ENCODE data around the gene IP6K1. TPM values are rescaled to one million over a fixed set of nuclear protein-coding genes. Genes with fewer than 3 reads are reported as not detected.

IP6K1 gene
- polyA plus RNA-seq, 1 donor: 22.6 TPM

DNA sequence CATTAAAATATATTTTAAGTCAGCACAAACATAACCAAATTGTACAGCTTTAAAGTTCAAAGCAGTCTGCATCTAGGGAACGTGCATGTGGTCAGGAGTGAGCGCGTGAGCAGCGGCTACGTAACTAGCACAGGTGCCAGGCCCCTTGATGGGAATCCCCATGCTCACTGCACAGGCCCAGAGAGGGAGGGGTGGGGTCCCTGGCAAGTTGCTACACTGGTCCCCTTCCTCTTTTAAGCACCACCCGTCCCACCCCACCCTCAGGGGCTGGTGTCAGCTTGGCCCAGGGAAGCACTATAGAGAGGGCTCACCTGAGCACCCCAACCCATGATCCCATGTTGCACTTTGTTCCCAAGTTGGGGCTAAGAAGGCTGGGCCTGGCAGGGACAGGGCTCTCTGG, 61.8 kb downstream of the IP6K1 start:
- no peak for DNase-seq (ENCODE audit: low read depth)

DNA sequence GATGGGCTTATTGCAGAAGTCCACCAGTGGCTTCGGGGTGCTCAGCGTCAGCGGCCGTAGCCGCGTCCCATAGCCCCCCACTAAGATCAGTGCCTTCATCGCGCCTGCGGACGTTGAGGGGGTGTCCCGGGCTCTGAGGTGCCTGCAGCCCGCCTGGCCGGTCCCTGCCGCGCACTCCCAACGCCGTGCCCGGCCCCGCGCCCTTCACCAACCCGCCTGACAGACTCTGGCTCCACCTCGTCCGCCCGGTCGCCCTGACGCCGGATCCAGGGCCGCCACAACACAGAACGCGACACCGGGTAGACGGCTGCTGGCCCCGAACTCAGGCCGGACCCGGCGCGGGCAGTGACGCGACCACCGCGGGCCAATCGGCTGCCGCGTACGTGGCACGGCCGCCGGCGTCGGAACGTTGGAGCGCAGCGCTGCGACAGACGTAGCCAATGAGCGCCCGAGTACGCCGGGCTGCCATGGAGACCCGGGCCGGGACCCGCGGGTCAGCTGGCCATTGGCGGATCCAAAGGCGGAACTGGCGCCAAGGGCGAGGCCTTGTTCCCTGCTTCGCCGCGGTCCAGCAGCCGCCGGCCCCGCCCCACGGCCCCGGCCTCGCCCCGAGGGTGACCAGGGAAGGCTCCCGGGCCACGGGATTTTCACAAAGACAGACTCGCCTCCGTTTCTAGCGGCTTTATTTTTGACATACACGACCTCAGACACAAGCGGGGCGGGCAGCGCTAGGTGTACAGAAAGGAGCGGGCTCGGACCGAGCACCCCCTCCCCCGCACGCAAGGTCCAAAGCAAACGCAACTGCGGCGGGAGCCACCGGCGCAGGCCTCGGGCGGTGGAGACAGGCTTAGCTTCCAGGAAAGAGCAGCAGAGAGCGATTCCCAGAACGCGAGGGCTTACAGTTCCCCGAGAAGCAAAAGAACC, 62.5 kb downstream of the IP6K1 start, which contains the start of gene GMPPB:
TSS of gene GMPPB (minus strand) at position 324 of the 924 bp plus-strand sequence. CDS start at position 99, 225 bp downstream.
- peak; percentile 93 for DNase-seq (ENCODE audit: low read depth)

GRCh38 chr3:49723296-49723627, 63.1 kb downstream of the IP6K1 start:
- no peak for DNase-seq (ENCODE audit: low read depth)

GRCh38 chr3:49722896-49723295, 63.4 kb downstream of the IP6K1 start:
- DNase-seq (ENCODE audit: low read depth): no peak

DNA sequence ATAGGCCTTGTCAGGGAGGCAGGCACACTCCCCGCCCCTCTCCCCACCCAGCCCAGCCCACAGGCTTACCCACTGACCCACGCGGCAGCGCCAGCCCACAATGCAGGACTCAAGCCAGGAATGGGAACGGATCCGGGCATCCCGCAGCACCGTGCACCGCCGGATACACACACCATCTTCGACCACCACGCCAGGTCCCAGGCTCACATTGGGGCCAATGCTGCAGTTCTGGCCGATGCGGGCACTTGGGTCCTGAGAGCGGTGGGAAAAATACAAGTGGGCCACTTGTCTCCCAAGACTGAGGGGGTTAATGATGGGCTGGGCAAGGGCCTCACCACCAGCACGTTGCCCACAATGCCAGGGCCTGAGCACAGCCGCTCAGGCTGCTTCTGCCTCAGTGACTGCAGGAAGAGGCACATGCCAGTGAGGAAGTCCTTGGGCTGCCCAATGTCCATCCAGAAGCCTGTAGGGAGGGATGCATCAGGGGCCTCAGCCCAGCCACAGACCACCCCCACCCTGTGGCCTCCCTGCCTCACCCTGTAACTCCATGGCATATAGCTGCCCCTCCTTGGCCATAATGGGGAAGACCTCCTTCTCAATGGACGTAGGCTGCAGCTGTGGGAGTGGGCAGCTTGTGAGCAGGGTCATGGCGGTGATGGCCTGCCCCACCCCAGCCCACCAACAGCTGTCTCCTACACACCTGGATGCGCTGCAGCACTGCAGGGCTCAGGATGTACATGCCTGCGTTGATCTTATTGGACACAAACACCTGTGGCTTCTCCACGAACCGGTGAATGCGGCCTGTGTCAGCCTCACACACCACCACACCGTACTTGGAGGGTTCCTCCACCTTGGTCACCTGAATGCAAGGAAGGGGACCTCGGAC, 64.2 kb downstream of the IP6K1 start:
- DNase-seq (ENCODE audit: low read depth): no peak

GRCh38 chr3:49721596-49721895, 64.8 kb downstream of the IP6K1 start:
- no peak for DNase-seq (ENCODE audit: low read depth)

DNA sequence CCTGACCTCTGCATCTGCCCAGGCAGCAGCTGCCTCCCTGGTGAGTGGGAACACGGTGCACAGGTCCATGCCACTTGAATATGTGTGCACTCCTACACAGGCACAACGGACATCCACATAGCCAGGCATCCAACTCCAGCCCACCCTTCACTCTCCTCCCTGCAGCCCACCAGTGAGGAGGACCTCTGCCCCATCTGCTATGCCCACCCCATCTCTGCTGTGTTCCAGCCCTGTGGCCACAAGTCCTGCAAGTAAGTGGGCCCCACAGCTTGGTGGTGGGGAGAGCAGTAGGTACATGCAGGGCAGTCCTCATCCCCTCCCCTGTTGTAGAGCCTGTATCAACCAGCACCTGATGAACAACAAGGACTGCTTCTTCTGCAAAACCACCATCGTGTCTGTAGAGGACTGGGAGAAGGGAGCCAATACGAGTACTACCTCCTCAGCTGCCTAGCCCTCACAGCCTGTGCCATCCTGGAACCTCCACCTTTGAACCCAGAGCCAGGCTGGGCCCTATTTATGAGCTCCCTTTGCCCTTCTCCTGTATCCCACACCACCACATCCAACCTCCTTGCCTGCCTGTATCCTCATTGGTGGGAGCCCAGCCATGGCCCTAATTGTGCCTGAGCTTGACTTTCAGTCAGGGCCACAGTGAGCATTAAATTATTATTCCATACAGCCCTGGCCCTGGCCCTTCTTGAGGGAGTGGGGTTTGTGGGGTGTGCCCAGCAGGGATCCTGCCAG, 65.3 kb downstream of the IP6K1 start:
- no peak for DNase-seq (ENCODE audit: low read depth)

DNA sequence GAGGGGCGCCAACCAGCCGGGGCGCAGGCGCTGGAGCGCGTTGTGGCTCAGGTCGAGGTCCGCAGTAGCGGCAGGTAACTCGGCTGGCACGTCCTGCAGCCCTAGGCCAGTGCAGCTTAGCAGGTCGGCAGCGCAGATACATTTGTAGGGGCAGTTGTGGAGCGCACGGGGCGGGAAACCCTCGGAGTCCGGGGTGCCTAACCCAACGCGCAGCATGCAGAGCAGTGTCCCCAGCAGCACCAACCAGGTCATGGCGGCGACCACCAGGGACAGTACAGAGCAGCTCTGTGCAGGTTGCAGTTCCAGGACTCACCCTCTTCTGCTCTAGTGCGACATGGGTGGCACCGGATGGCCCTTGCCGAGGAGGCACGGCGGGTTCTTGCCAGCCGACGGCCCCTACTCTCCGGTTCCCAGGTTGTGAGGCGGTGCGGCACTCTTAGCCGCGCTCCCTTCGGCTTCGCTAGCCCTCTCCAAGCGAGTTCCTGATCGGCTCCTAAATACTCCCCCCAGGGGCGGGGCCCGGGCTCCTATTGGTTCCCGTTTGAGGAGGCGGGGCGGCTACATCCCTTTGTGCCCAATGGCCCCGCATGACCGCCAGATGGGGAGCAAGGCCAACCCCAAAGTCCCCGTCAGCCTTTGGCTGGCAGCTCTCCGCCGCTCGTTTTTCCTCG, 67.0 kb downstream of the IP6K1 start, which contains the start of gene AMIGO3:
TSS of gene AMIGO3 (minus strand) at position 471 of the 671 bp plus-strand sequence. CDS start at position 252, 219 bp downstream.
- DNase-seq (ENCODE audit: low read depth): peak; percentile 57

GRCh38 chr3:49718858-49719213, 67.5 kb downstream of the IP6K1 start:
- no peak for DNase-seq (ENCODE audit: low read depth)

DNA sequence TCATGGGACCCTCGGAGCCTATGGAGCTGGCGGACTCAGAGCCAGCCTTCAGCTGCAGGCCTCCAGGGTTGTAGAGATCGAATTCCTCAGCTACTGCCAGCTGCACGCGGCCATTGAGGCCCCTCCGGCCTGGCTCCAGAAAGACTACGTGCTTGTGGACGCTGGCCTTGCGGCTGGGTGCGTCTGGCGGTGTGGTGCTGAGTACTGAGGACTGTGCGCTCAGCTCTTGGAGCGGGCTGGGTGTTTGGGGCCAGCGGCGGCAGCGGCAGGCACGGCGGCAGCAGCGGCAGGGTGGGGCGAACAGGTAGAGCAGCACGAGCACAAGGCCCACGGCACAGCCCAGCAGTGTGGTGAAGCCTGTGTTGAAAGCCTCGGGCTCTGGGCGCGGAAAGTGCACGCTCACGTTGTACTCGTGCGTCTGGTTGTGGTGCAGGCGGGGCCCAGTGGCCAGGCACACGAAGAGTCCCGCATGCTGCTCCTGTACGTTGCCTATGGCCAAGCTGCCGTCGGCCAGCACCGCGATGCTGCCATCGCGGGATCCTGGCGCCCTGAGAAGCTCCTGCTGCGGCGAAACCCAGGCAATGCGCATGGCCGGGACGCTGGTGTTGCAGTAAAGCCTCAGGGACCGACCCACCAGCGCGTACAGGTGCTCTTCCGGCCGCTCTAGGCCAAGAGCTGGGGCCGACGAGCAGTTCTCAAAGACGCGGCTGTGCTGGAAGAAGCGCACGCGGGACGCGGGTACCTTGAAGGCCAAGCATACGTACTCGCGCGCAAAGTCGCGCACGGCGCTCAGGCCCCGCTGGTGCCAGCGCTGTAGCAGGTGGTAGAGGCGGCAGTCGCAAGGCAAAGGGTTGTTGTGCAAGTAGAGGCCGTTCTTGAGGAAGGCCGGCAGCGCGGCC, 68.1 kb downstream of the IP6K1 start:
- DNase-seq (ENCODE audit: low read depth): no peak

DNA sequence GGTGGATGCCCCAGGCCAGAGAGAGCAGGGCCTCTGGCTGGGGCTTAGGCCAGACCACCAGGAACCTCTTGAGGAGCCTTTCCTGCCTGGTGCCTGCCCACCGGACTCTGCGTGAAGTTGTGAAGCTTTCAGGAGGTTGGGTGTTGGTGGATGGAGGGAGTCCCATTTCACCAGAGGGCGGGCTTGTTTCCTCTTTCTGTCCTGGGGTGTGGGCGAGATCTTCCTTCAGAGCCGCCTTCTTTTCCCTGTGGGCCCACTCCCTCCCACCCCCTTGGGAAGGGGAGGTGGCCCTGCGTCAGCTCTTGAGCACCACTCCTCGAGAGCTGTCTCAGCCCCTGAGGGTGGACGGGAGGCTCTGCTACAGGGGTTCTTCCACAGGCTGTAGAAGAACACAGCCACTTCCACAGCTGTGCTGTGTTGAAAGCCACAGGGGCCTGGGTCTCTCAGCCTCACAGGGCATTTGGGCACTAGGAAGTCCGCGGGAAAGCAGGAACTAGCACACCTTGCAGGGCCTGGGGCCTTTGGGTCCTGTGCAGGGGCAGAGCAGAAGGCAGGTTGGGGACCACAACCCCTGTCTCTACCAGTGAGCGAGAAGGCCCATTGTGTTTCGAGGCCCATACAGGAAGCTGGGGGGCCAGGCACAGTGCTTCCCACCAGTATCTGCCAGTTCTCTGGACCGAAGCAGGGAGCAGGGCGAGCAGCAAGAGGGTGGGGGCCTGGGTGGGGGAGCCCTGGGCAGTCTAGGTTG, 69.0 kb downstream of the IP6K1 start:
- no peak for DNase-seq (ENCODE audit: low read depth)

- no peak for DNase-seq (ENCODE audit: low read depth)
These were observed 69.6 kb downstream of the IP6K1 start for GRCh38 chr3:49716691-49717210.

DNA sequence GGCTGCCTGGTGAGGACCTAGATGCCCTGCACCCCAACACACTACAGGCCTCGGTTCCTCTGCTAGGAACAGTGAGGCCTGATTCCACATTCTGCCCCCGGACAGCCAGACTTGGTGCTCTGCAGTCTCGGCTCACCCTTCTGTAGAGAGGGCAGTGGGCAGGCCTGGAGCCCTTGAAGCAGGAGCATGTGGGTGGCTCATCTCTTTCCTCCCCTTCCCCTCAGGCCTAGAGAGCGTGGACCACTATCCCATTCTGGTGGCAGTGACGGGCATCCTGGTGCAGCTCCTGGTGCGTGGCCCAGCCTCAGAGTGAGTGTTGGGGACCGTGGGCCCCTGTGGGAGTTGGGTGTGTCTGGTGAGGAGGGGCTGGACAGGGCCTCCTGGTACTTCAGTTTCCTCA, 70.2 kb downstream of the IP6K1 start:
- DNase-seq (ENCODE audit: low read depth): no peak

DNA sequence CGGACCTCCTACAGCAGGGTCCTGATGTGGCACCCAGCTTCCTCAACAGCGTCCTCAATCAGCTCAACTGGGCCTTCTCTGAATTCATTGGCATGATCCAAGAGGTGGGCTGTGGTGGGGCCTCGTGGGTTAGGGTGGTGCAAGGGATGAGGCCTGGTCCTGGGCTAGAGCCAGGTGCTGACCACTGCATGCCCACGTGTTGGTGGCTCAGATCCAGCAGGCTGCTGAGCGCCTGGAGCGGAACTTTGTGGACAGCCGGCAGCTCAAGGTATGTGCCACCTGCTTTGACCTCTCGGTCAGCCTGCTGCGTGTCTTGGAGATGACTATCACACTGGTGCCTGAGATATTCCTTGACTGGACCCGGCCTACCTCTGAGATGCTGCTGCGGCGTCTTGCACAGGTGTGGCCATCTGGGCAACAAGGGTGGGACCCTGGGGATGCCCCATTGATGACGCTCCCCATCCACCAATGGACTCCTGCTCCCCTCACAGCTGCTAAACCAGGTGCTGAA, 70.7 kb downstream of the IP6K1 start:
- DNase-seq (ENCODE audit: low read depth): no peak

DNA sequence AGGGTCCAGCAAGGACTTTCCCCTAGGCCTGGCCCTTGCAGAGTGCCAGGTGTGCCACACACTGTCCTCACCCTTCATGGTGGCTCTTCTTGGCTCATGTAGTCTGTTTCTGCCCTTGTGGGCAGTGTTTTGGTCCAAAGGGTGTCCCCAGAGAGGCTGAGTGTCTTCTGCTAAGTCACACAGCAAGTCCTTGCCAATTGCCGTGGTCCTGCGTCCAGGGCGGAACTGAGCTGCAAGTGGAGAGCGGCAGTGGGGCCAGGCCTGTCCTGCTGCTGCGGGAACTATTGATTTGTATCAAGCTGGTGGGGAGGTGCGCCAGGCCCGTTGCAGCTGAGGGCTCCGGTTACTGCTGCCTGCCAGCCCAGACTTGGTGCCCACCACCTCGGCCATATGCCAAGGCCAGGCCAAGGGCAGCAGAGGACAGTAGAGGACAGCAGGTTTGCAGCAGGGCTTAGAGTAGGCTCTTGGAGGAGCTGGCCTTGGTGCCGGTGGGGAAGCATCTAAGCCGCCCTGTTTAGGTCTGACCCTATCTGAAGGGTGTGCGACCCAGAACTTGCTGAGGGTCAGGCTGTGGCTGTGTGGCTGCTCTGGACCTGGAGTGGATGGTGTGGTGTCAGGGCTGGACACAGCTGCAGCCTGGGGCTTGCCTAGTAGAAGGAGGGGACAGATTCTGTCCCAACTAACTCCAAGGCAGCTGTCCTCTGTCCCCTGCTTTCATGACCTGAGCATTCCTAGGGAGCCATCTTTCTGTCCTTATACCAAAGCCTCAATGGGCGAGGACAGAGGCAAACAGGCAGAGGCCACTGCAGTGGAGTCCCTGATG, 71.4 kb downstream of the IP6K1 start:
- no peak for DNase-seq (ENCODE audit: low read depth)

GRCh38 chr3:49713336-49714105, 72.8 kb downstream of the IP6K1 start:
- DNase-seq (ENCODE audit: low read depth): no peak

DNA sequence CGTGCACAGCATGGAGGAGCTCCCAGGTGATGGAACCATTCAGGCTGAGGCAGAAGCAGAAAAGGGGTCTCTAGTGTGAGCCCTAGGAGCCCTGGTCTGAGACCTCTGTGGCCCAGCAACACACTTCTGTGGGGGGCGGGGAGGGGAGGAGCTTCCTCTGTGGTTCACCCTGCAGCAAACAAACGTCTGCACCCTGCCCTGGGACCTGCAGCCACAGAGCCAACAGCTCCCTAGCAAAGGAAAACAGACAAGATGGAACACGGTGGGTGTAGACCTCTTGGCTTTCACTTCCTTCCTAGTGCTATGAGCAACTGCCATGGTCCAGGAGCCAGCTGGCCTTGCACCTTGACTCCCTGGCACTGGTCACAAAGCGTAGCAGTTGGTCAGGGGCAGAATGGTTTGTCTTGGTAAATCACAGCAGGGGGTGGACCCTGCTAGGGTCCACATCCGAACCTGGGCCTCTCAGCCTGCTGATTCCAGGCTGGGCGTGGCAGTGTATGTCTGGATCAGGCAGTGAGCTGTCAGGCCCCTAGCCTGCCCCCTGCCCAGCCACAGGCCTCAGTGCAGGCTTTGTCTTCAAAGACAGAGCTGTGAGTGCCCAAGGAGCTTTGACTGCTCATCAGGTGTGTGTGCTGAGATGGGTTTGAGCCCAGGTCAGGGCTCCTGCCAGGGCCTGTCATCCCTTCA, 73.6 kb downstream of the IP6K1 start:
- DNase-seq (ENCODE audit: low read depth): no peak
